T-helper 9 cell (primary cell): ENCODE results near the gene TRPC1.

ENCODE experiments used
- DNase-seq: peaks from one replicate; pipeline ENCODE4 v3.0.0-alpha.2; 2020

The TRPC1 gene

DNA sequence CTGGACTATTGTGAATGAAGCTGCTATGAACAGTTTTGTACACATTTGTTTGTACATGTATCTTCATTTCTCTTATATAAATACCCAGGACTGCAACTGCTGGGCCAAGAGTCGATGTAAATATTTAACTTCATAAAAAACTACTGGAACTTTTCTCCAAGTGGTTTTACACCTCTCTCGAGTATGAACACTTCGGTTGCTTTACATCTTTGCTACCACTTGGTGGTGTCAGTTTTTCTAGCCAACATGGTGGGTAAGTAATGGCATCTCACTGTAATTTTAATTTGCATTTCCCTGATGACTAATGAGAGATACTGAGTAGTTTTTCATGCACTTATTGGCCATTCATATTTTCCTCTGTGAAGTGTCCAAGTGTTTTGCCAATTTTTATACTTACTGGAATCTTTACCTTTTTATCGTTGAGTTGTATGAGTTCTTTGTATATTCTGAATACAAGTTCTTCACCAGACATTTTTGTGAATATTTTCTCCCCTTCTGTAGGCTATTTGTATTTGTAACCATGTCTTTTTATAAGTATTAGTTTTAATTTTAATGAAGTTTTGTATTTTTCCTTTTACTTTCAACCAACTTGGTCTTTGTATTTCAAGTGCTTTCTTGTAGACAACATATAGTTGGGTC is 120.6 kb downstream of the TRPC1 start:
- DNase-seq: no peak

DNA sequence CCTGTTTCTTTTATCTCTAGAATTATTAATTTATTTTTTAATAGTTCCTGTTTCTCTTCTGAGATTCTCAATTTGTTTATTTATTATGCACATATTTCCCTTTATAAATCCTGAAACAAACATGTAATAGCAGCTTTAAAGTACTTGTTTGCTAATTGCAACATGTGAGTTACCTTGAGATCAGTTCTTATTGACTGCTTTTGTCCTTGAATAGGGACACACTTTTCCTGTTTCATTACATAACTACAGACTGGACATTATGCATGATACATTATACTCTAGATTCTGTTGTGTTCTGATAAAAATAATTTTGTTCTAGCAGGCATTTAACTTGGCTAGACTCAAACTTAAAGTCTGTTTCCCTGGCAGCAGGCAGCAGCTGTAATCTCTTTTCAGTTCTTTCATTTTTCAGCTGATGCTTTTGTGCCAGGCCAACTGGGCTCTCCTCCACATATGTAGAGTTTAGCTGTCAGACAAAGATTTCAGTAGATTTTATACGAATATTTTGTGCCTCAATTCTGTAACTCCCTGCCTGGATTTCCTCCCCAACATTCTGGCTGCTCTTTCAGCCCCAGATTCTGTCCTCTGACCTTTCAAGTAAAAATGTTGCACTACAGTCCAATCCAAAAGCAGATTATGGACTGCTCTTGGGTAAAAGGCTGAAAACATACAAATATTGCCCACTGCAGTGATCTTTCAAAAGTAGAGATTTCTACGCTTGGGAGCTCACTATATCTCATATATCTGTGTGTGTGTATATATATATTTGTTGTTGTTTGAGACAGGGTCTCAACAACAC is 123.1 kb downstream of the TRPC1 start:
- DNase-seq: no peak

- no peak for DNase-seq
Measured at GRCh38 chr3:142849148-142849547, 125.3 kb downstream of the TRPC1 start.

DNA sequence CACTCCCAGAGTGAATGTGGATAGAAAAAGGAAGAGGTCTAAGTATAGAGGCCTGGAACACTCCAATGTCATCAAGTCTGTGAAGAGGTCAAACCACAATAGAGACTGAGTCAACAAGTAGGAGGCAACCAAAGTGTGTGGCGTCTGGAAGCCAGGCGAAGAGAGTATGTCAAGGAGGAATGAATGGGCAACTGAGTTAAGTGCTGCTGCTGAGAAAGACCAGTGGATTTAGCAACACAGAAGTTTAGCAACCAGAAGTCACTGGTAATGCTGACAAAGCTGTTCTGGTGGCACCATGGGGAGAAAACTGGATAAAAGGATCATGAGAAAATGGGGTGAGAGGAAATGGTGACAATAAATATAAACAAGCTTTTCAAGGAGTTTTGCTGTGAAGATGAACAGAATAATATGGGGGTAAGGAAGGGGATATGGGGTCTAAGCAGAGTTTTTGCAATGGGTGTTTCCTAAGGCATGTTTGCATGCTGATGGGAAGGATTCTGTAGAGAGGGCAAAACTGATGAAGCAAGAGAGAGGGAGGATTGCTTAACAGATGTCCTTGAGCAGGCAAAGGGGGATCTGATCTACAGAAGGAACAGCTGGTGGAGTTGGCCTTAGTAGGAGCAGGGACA is 126.7 kb downstream of the TRPC1 start:
- DNase-seq: no peak

DNA sequence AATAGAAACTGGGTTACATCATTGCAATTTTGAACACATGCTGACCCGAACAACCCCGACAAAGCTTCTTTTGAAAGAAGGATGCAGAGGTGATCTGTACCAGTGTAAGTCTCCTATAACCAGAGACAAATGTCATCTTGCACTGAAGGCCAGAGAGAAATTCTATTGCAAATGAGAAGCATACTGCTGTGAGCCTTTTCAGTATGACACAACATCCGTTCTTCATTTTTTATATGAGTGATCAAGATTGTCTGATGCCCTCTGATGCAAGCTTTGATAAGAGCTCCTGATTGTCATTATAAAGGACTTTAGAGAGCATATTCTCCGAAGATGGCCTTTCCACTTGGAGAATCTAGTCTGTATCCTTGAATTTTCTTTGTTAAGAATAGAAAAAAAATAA is 128.2 kb downstream of the TRPC1 start:
- no peak for DNase-seq

DNA sequence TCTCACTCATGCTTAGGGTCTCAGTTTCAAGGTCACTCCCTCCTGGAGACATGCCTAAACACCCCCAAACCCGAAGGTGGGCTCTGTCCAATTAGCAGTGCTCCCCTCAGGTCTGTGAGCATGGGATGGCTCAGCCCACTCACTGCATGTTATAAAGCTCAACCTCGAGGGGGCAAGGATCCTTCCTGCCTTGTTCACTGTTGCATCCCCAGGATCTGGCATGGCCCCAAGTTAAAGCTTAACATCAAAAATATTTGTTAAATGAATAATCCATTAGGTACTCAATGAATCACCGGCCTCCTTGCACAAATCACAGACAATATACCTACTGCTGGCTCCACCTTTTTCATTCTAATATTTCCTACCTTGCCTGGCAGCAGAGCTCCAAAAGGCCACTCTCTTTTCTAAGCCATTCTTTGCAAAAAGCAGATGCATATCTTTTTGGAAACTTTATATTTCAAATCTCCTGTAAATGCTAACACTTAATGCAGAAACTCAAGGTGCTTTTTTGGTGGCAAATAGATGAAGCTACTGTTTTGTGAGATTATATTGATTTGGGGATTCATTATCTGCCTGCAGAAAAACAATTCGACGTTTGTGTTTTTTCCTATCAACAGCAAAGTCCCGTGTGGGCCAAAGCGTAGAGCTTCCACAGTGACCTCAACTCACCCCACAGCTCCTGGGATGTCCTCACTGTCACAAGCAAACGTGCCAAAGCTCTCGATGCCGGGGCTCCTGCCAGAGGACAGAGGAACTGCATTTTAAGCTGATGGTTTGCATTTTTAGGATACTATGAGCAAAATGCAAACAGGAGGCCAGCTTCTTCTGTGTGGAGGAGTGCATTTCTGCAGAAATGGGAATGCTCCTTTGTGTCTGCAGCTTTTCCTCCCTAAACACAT is 129.7 kb downstream of the TRPC1 start:
- DNase-seq: no peak

DNA sequence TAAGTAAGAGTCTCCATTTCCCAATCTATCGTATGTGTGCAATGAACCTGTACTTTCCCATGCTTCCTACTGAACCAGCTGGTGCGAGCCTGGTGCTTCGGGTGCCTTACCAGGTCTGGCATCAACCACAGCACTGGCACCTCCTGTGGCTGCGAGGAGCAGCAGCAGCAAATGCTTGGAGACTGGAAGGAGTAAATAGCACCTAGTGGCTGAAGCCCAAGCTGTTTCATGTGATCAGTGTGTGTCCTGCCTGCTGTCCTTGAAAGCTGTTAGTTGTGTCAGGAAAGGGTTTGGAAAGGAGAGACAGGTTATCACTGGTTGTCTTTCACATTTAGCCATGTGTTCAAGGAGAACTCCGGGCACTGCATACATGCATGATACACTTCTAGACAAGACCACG is 133.2 kb downstream of the TRPC1 start:
- no peak for DNase-seq
